GM18499 (cell line): ENCODE data around the gene THAP12.
A peak's percentile ranks its signal among the peaks of the same experiment; 100 is the strongest.

Experiments
- ATAC-seq: cut with Tn5 transposase; IDR thresholded peaks from one replicate; pipeline ENCODE4 v1.9.1; 2021; ENCODE audit warnings: moderate number of reproducible peaks; ENCODE audit not compliant: insufficient read depth, unreplicated experiment

Gene THAP12

DNA sequence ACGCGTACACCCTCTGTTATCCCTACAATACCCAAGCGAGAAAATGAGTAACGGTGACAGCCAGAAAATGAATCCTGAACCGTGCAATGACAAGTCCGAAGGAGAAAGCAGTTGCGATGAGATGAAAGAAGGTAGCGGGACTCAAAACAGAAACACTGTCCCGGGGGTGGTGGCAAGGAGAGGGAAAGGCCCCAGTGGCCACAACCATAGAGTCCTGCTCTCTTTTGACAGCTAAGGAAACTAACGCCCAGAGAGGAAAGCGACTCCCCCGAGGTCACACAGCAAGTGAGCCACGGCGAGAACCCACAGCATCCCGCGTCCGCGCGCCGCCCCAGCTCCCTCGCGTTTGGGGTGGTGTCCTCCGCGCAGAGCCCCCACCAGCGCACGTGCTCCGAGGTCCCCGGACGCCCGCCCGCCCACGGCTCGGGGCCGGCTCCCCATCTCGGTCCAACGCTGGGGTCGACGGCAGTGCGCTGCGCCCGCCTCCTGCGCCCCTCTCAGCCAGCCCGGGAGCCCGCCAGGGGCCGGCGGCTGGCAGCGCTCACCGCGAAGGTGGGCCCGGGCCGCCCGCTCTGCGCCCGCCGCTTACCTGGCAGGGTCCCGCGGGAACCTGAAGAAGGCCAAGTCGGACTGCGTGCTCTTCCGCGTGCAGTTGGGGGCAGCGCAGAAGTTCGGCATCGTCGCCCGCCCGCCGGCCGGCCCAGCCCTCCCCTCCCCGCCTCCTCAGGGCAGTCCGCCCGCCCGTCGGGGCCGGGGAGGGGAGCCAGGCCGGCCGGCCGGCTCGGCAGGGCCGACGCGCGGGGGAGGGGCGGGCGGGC is 564 bp downstream of the THAP12 start:
- peak; percentile 5 for ATAC-seq

- no peak for ATAC-seq
These were observed 1.1 kb downstream of the THAP12 start for GRCh38 chr11:76379807-76380158.

DNA sequence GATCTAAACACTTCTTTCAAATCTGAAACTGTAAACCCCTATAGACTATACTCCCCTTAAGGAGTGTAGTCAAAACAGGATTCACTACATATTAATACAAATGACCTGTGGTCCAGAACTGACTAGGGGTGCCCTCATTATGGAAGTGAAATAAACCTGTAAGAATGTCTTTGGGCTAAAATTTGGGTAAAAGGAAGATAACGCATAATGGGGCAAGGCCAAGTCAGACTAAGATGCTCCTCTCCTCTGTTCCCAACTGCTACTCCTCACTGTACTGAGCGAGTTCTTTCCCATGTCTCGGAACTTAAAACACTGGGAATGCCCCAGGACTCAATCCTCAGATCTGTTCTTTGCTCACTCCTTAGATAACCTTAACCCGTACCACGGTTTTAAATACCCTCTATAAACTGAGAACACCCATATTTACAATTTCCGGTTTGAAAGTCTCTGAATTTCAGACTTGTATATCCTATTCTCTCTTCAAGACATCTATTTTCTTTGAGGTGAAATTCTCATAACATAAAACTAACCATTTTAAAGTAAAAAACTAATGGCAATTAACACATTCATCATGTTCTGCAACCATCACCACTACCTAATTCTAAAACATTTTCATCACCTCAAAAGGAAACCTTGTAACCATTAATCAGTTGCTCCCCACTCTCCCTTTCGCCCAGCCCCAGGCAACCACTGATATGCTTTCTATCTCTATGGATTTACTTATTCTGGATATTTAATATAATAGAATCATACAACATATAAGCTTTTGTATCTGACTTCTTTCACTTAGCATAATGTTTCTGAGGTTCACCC is 4.0 kb downstream of the THAP12 start:
- peak; percentile 32 for ATAC-seq

DNA sequence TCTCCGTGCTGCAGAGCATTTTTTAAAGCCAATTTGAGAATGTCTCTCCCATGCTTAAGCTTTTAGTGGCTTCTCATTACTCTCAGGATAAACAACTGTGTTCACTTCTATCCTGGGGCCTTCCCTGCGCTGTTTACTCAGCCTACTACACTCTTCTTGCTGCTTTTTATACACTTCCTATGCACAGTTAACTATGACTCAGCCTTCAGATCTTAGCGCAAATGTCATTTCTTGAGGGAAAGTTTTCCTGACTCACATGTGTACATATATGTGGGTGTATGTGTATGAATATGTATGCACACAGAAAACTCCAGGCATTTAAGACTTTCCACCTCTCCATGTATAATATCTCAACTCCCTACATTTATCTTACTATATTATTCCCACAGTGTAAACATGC is 9.8 kb downstream of the THAP12 start:
- no peak for ATAC-seq

- ATAC-seq, result no peak
These were observed 11.5 kb downstream of the THAP12 start for GRCh38 chr11:76369406-76369805.

GRCh38 chr11:76368490-76368889 is 12.4 kb downstream of the THAP12 start:
- ATAC-seq, result no peak

DNA sequence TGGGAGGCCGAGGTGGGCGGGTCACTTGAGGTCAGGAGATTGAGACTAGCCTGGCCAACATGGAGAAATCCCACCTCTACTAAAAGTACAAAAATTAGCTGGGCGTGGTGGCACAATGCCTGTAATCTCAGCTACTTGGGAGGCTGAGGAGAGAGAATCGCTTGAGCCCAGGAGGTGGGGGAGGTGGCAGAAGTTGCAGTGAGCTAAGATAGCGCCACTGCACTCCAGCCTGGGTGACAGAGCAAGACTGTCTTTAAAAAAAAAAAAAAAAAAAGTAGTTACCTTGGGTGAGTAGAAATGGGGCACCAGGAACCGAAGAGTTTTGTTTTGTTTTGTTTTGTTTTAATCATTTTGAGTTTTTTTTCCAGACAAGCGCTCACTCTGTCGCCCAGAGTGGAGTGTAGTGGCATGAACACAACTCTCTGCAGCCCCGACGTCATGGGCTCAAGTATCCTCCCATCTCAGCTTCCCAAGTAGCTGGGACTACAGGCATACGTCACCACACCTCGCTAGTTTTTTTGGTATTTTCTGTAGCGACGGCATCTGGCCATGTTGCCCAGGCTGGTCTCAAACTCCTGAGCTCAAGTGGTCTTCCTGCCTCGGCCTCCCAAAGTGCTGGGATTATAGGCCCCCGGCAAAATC is 15.8 kb downstream of the THAP12 start:
- ATAC-seq, result no peak

- no peak for ATAC-seq
These were observed 18.2 kb downstream of the THAP12 start for GRCh38 chr11:76362716-76363115.

- no peak for ATAC-seq
These were observed 19.2 kb downstream of the THAP12 start for GRCh38 chr11:76361776-76362175.

GRCh38 chr11:76361374-76361773 is 19.6 kb downstream of the THAP12 start:
- no peak for ATAC-seq

- no peak for ATAC-seq
These were observed 25.8 kb downstream of the THAP12 start for GRCh38 chr11:76355172-76355571.

DNA sequence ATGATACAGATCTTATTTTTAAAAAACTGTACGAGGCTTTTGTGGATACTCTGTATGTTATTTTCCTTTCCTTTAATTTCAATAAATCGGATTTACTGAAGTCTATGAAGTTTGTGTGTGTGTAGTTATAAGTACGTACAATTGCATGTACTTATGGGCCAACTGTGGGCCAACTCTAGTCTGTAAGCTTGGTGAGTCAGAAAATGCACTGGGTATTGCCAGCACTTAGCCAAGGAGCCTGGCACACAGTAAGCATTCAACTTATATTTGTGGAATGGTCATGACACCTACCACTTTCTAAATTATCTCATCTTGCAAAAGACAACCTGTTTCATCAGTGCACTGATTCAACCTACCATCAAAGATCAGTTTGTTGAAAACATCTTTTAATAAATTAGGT is 32.6 kb downstream of the THAP12 start:
- ATAC-seq, result no peak

GRCh38 chr11:76347466-76347865 is 33.5 kb downstream of the THAP12 start:
- ATAC-seq, result no peak

DNA sequence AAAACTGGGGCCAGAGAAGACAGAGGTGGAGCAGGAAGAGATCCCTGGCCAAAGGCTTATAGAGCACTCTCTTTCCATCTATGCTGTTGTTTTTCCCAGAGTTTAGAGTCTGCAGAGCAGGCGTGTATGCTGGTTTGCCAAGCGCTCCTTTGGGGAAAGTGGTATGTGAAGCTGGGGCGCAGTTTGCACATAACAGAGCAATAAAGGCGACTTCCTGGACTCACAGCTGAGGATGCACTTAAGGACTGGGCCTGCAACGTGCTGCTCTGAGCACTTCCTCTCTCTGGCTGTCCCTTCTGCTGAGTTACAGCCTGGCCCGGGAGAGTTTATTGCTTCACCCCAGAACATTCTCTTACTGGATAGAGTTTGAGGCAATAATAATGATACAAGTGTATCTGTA is 41.7 kb downstream of the THAP12 start:
- no peak for ATAC-seq

DNA sequence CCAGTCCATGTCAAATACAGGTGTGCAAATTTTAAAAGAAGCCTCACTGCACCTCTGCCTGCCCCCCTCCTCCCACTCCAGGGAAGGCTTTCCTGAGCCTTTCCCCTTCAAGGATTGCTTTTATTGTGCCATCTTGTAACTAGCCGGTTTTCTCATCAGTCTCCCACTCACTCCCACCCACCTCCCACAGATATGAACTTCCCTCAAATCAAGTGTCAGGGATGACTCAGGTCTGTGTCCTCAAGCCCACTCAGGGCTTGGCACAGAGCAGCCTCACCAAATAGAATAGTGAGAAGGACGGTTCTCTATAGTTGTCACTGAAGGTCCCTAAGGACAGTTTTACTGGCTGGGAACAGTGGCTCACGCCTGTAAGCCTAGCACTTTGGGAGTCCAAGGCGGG is 43.0 kb downstream of the THAP12 start:
- no peak for ATAC-seq

- ATAC-seq, result no peak
These were observed 43.5 kb downstream of the THAP12 start for GRCh38 chr11:76337469-76337868.

GRCh38 chr11:76336597-76336996 is 44.3 kb downstream of the THAP12 start:
- no peak for ATAC-seq

GRCh38 chr11:76335842-76336241 is 45.1 kb downstream of the THAP12 start:
- no peak for ATAC-seq

- no peak for ATAC-seq
These were observed 46.0 kb downstream of the THAP12 start for GRCh38 chr11:76334826-76335389.

GRCh38 chr11:76330651-76331050 is 50.3 kb downstream of the THAP12 start:
- no peak for ATAC-seq

GRCh38 chr11:76329983-76330382 is 50.9 kb downstream of the THAP12 start:
- no peak for ATAC-seq
